Panc1 (cell line): ENCODE results near the gene NR5A2. TPM values are rescaled to one million over a fixed set of nuclear protein-coding genes. Genes with fewer than 3 reads are reported as not detected.

Experiments
- ATAC-seq: fragments of 200-7000 bp; cut with Tn5 transposase; 2 replicates; pipeline ENCODE4 v1.9.1; 2020; ENCODE audit warnings: mild to moderate bottlenecking, moderate library complexity
- BruUV-seq: library from RNA; stranded (reverse); fragments of 400-500 nt; replicated peaks from 2 replicates; lab custom pipeline; 2021; lab: Mats Ljungman, UMichigan
- CTCF ChIA-PET: fragments of 300-600 bp; sonication (Branson Sonifier 250); formaldehyde crosslinking; loops from one replicate; lab custom pipeline; 2022; ENCODE audit warnings: antibody characterized with exemption; lab: Charles Lee
- POLR2A ChIA-PET: fragments of 300-600 bp; sonication (Branson Sonifier 250); formaldehyde crosslinking; loops from one replicate; lab custom pipeline; 2022; ENCODE audit warnings: antibody characterized with exemption; lab: Charles Lee
- DNase-seq: peaks from one replicate; pipeline ENCODE4 v3.0.0-alpha.2; 2010; ENCODE audit warnings: low read depth, low spot score
- H3K27ac ChIP-seq: 2 replicates; pipeline ENCODE4 v1.5.1; 2011; ENCODE audit warnings: mild to moderate bottlenecking, low read length, inconsistent platforms
- H3K27me3 ChIP-seq: fragments of 200-500 bp; sonication (Bioruptor generic); 2 replicates; pipeline ENCODE4 v1.6.0; 2014; ENCODE audit warnings: low read length, inconsistent platforms; ENCODE audit not compliant: control insufficient read depth, insufficient read depth
- H3K36me3 ChIP-seq: fragments of 200-500 bp; sonication (Bioruptor generic); 2 replicates; pipeline ENCODE4 v1.5.1; 2014; ENCODE audit warnings: inconsistent platforms, mild to moderate bottlenecking, low read length, moderate library complexity; ENCODE audit not compliant: control insufficient read depth, insufficient read depth
- H3K4me1 ChIP-seq: 2 replicates; pipeline ENCODE4 v1.5.1; 2011; ENCODE audit warnings: inconsistent platforms, mild to moderate bottlenecking, low read length, moderate library complexity; ENCODE audit not compliant: control insufficient read depth, insufficient read depth
- H3K4me3 ChIP-seq, 2 experiments: 2 replicates each; pipeline ENCODE4 v1.5.1; 2011 to 2012; ENCODE audit warnings: low read depth in 2 of 2, low read length in 2 of 2, mild to moderate bottlenecking in 2 of 2, inconsistent platforms in 1 of 2, moderate library complexity in 1 of 2
- H3K9me3 ChIP-seq: fragments of 200-500 bp; sonication (Bioruptor generic); 2 replicates; pipeline ENCODE4 v1.5.1; 2014; ENCODE audit warnings: low read depth, mild to moderate bottlenecking, inconsistent platforms, low read length, moderate library complexity; ENCODE audit not compliant: control insufficient read depth, insufficient read depth
- CTCF ChIP-seq: fragments of 450-650 bp; IDR thresholded peaks from 2 replicates; pipeline ENCODE4 v1.5.1; 2017; ENCODE audit warnings: mild to moderate bottlenecking
- POLR2AphosphoS5 ChIP-seq: IDR thresholded peaks from 2 replicates; pipeline ENCODE4 v1.6.1; 2012; ENCODE audit warnings: mild to moderate bottlenecking, low read depth, low read length, moderate library complexity
- REST ChIP-seq, 2 experiments: IDR thresholded peaks; 2 replicates each; pipeline ENCODE4 v1.6.1; 2011 to 2012; ENCODE audit warnings: low read depth in 2 of 2, control low read depth in 1 of 2, low read length in 1 of 2, mild to moderate bottlenecking in 1 of 2, moderate library complexity in 1 of 2; ENCODE audit not compliant: insufficient read depth in 1 of 2
- SIN3A ChIP-seq: IDR thresholded peaks from 2 replicates; pipeline ENCODE4 v1.6.1; 2012; ENCODE audit warnings: low read depth, mild to moderate bottlenecking, low read length, moderate library complexity, borderline replicate concordance; ENCODE audit not compliant: insufficient read depth
- TCF7L2 ChIP-seq: IDR thresholded peaks from 2 replicates; pipeline ENCODE4 v1.6.1; 2011; ENCODE audit warnings: mild to moderate bottlenecking, low read depth, low read length, inconsistent platforms
- in situ Hi-C: cut with HindIII; loops from 2 replicates; pipeline ENCODE4 v1.10.0; 2016; ENCODE audit warnings: low sequenced_read_pairs, low pct_unique_long_range_greater_than_20kb
- intact Hi-C: fragments of 100-400 bp; cut with micrococcal nuclease; formaldehyde crosslinking; loops from one replicate; pipeline ENCODE4 v1.10.0; 2022; ENCODE audit not compliant: unreplicated experiment
- total RNA-seq: library from RNA; stranded (reverse); gene quantifications from one replicate; pipeline ENCODE4 v1.2.1, GENCODE V29; 2021; ENCODE audit not compliant: unreplicated experiment

NR5A2 gene
- total RNA-seq, 1 experiment from 2014 or later: 4.3 TPM

- H3K36me3 ChIP-seq: no peaks in the 10 kb centered on the region
- DNase-seq: no peak
- no peak for TF ChIP-seq SIN3A
- TF ChIP-seq POLR2AphosphoS5: no peak
- TF ChIP-seq TCF7L2: no peak
- no peak for TF ChIP-seq REST (IDR thresholded peaks at IDR 0.05; ENCODE audit: insufficient read depth in 1 of 2, low read depth in 2 of 2, low read length in 1 of 2)
- no peak for TF ChIP-seq CTCF
- H3K4me3 ChIP-seq: no peak overlapping the region
- CTCF ChIA-PET: interaction anchor here (0.7 kb wide), 1 partner anchor 108 kb away, joined by 4 read pairs; no protein-coding TSS in a partner anchor
- ATAC-seq: no peak
- POLR2A ChIA-PET: no interaction called here
- H3K27me3 ChIP-seq: no peaks in the 10 kb centered on the region
- BruUV-seq: no TSS peak
- no peaks in the 10 kb centered on the region for H3K9me3 ChIP-seq
- intact Hi-C loops: no loop called here
- in situ Hi-C loops: no loop called here
- no peak overlapping the region for H3K27ac ChIP-seq
- H3K4me1 ChIP-seq: no peaks in the 10 kb centered on the region
Observed at GRCh38 chr1:200163911-200164310, 136.4 kb downstream of the NR5A2 start.

- DNase-seq: no peak
- intact Hi-C loops (no loop called here), in situ Hi-C loops (no loop called here)
- no peak for TF ChIP-seq CTCF
- no peak for TF ChIP-seq SIN3A
- TF ChIP-seq POLR2AphosphoS5: no peak
- no peak for TF ChIP-seq REST (IDR thresholded peaks at IDR 0.05; ENCODE audit: insufficient read depth in 1 of 2, low read depth in 2 of 2, low read length in 1 of 2)
- no peak for TF ChIP-seq TCF7L2
- no peak for ATAC-seq
- no peaks in the 10 kb centered on the region for H3K27me3 ChIP-seq
- ChIA-PET CTCF (no interaction called here), POLR2A (no interaction called here)
- no peaks in the 10 kb centered on the region for H3K4me1 ChIP-seq
- BruUV-seq: no TSS peak
- no peaks in the 10 kb centered on the region for H3K36me3 ChIP-seq
- H3K27ac ChIP-seq: no peak overlapping the region
- no peak overlapping the region for H3K4me3 ChIP-seq
- H3K9me3 ChIP-seq: no peaks in the 10 kb centered on the region
Observed at GRCh38 chr1:200165493-200166220, 138.1 kb downstream of the NR5A2 start.
